Prostate gland (tissue), 2 donors: ENCODE results near the gene ATXN10. TPM values are rescaled to one million over a fixed set of nuclear protein-coding genes. Genes with fewer than 3 reads are reported as not detected.

Experiments used
- DNase-seq: peaks from one replicate; pipeline ENCODE4 v3.0.0-alpha.2; 2019; ENCODE audit warnings: low spot score
- H3K27ac ChIP-seq, 2 donors: fragments of 200-600 bp; sonication (generic); 2 replicates each; pipeline ENCODE4 v1.5.1; 2017 to 2019
- H3K27me3 ChIP-seq: fragments of 200-600 bp; sonication (generic); replicated peaks from 2 replicates; pipeline ENCODE4 v1.5.1; 2019; ENCODE audit not compliant: insufficient read depth
- H3K36me3 ChIP-seq, 2 donors: fragments of 200-600 bp; sonication (generic); 1 replicate in 1 of 2; 2 replicates in 1 of 2; pipeline versions ENCODE4 v1.5.1 to v1.8.1; 2017 to 2019
- H3K4me1 ChIP-seq: fragments of 200-600 bp; sonication (generic); replicated peaks from 2 replicates; pipeline ENCODE4 v1.5.1; 2019
- H3K4me3 ChIP-seq, 2 donors: fragments of 200-600 bp; sonication (generic); 2 replicates each; pipeline ENCODE4 v1.5.1; 2017 to 2019
- H3K9me3 ChIP-seq: fragments of 200-600 bp; sonication (generic); 2 replicates; pipeline ENCODE4 v1.5.1; 2017
- POLR2A ChIP-seq: fragments of 450-650 bp; IDR thresholded peaks from one replicate; pipeline ENCODE4 v1.6.1; 2016; ENCODE audit warnings: antibody characterized with exemption, mild to moderate bottlenecking
- POLR2AphosphoS5 ChIP-seq: sonication (generic); formaldehyde crosslinking; IDR thresholded peaks from one replicate; pipeline ENCODE4 v1.6.1; 2017; ENCODE audit warnings: antibody characterized with exemption
- WGBS: methylation state at CpG from one replicate; pipeline ENCODE4 v1.1.5; 2018; 5-methylcytosine and 5-hydroxymethylcytosine counted together
- intact Hi-C: fragments of 100-400 bp; cut with DNase I; formaldehyde crosslinking; loops from one replicate; pipeline ENCODE4 v1.14.2; 2022
- total RNA-seq, 2 donors: library from RNA; depleted of rRNA; stranded (reverse); fragments of >200 nt; gene quantifications; one replicate each; pipeline ENCODE4 v1.1.0, GENCODE V29; 2016
- TF ChIP-seq, protein P1 (sequence below), 4 experiments: fragments of 200-600 bp in 2 of 4; fragments of 450-650 bp in 2 of 4; sonication (generic) in 2 of 4; IDR thresholded peaks; 1 replicate in 3 of 4; 2 replicates in 1 of 4; pipeline ENCODE4 v1.5.1; 2016 to 2019; ENCODE audit warnings: antibody characterized with exemption in 4 of 4, mild to moderate bottlenecking in 2 of 4, moderate library complexity in 2 of 4

ATXN10 gene
- total RNA-seq, 2 donors from 2014 or later, result 125 to 148 TPM

DNA sequence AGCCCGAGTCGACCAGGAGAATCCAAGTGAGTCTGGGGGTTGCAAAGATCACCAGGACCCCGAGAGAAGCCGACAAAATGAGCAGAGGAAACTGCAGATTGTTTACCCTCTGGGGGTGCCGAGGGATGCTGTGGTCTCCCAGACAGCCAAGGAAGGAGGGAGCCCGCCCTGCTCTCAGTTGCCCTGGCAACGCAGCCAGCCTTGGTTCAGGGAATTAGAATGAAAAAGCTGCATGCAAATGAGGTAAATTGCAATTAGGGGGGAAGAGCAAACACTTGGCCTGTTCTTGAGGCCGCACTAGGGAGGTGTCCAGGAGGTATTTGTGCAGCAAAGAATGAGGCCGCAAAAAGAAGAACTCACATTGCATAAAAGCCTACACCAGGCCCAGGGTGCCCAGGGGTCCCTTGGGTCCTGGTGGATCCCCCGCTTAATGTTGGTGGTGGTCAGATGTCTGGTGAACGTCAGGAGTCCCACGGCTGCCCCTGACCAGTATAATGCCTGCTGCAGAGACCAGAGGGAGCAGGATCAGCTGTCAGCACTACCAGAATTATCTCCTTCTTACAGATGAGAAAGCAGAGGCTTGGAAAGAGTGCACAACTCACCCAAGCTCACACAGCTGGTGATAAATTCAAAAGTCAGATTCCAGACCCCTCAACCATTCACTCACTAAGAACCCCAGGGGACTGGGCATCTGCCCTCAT, 40.3 kb upstream of the ATXN10 start:
- H3K4me3 ChIP-seq, result no peak overlapping the region
- H3K4me1 ChIP-seq, result no peaks in the 10 kb centered on the region
- TF ChIP-seq, protein P1, sequence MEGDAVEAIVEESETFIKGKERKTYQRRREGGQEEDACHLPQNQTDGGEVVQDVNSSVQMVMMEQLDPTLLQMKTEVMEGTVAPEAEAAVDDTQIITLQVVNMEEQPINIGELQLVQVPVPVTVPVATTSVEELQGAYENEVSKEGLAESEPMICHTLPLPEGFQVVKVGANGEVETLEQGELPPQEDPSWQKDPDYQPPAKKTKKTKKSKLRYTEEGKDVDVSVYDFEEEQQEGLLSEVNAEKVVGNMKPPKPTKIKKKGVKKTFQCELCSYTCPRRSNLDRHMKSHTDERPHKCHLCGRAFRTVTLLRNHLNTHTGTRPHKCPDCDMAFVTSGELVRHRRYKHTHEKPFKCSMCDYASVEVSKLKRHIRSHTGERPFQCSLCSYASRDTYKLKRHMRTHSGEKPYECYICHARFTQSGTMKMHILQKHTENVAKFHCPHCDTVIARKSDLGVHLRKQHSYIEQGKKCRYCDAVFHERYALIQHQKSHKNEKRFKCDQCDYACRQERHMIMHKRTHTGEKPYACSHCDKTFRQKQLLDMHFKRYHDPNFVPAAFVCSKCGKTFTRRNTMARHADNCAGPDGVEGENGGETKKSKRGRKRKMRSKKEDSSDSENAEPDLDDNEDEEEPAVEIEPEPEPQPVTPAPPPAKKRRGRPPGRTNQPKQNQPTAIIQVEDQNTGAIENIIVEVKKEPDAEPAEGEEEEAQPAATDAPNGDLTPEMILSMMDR (IDR thresholded peaks at IDR 0.05), result no peak
- TF ChIP-seq POLR2A (no peak), POLR2AphosphoS5 (no peak)
- intact Hi-C loops, result no loop called here
- no peaks in the 10 kb centered on the region for H3K27me3 ChIP-seq
- no peak overlapping the region for H3K27ac ChIP-seq
- DNase-seq, result no peak
- no peaks in the 10 kb centered on the region for H3K36me3 ChIP-seq
- 76% methylated on average over 12 of the region's 12 CpGs for WGBS
- no peaks in the 10 kb centered on the region for H3K9me3 ChIP-seq

DNA sequence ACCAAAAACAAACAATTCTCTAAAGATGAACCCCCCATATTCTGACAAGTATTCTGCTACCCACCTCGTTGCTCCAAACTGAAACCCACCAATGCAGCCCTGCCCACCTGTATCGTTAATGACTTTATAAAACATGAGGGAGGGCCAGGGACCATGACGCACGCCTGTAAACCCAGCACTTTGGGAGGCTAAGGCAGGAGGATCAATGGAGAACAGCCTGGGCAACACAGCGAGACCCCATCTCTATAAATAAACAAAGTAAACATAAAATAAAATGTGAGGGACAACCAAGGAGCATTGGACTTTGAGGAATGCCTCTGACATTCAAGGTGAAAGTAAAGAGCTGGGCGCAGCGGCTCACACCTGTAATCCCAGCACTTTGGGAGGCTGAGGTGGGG, 39.8 kb upstream of the ATXN10 start:
- no peak for DNase-seq
- Histone ChIP-seq H3K9me3 (no peaks in the 10 kb centered on the region), H3K27ac (no peak overlapping the region), H3K36me3 (no peaks in the 10 kb centered on the region), H3K4me1 (no peaks in the 10 kb centered on the region), H3K27me3 (no peaks in the 10 kb centered on the region), H3K4me3 (no peak overlapping the region)
- WGBS, result 83% methylated on average over 7 of the region's 7 CpGs
- TF ChIP-seq, protein P1 (IDR thresholded peaks at IDR 0.05), result no peak
- TF ChIP-seq POLR2AphosphoS5 (no peak), POLR2A (no peak)
- intact Hi-C loops, result no loop called here

DNA sequence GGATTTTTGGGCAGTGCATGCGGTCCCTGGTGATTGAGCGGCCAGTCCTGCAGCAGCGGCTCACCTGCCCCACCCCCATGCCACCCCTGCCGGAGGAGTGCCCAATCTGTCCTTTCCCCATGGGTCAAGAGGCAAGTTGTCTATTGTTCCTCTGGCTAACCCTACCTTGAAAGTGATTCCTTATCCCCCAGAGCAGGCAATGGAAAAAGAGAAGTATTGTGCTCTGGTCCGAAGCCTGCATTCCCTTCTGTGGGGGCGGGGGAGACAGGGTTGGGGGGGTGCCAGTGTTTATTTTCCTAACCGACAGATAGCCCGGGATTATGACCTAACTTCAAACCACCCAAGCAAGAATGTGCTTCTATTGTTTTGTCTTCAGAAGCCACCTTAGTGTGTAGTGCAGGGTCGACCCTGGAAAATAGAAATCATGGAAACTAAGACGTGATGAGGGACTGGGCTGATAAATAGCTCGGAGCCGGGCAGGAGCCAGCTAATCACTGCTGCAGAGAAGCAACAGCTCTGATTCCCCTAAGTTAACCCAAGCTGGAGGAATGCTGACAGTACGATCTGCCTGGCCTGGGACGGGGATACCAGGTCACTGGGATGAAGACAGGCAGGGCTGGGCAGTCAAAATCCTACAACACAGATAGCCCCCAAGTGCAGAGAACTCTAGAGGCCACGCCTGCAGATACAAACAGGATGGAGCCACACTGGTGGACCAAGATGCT, 38.7 kb upstream of the ATXN10 start:
- intact Hi-C loops, result no loop called here
- TF ChIP-seq POLR2A (no peak), POLR2AphosphoS5 (no peak)
- TF ChIP-seq, protein P1 (IDR thresholded peaks at IDR 0.05), result no peak
- Histone ChIP-seq H3K27me3 (no peaks in the 10 kb centered on the region), H3K4me3 (no peak overlapping the region), H3K27ac (no peak overlapping the region), H3K4me1 (no peaks in the 10 kb centered on the region), H3K36me3 (no peaks in the 10 kb centered on the region), H3K9me3 (no peaks in the 10 kb centered on the region)
- DNase-seq, result no peak
- 34% methylated on average over 15 of the region's 15 CpGs for WGBS

GRCh38 chr22:45636683-45637082, 35.0 kb upstream of the ATXN10 start:
- H3K27ac ChIP-seq, result no peak overlapping the region
- intact Hi-C loops, result no loop called here
- no peaks in the 10 kb centered on the region for H3K36me3 ChIP-seq
- TF ChIP-seq POLR2A (no peak), POLR2AphosphoS5 (no peak)
- TF ChIP-seq, protein P1 (IDR thresholded peaks at IDR 0.05), result no peak
- H3K4me1 ChIP-seq, result no peaks in the 10 kb centered on the region
- H3K27me3 ChIP-seq, result no peaks in the 10 kb centered on the region
- 90% methylated on average over 7 of the region's 7 CpGs for WGBS
- no peaks in the 10 kb centered on the region for H3K9me3 ChIP-seq
- no peak overlapping the region for H3K4me3 ChIP-seq
- no peak for DNase-seq

DNA sequence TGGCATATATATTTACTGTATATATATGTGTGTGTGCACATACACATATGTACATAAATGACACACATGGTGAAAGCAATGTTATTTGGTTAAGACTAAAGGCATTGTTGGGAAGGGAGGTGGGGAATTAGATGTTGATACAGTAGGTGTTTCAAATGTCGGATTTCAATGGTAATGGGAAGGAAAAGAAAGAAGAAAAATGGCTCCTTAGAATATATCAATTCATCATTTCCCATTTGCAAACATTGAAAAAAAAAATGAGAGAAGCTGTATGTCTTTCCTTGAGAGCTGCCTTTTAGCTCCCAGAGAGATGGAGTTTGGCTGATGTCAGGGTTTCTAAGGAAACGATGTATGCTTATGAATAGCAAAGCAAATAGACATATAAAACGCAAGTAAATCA, 33.4 kb upstream of the ATXN10 start:
- Histone ChIP-seq H3K27ac (no peak overlapping the region), H3K4me3 (no peak overlapping the region), H3K4me1 (no peaks in the 10 kb centered on the region), H3K36me3 (no peaks in the 10 kb centered on the region), H3K27me3 (no peaks in the 10 kb centered on the region), H3K9me3 (no peaks in the 10 kb centered on the region)
- intact Hi-C loops, result no loop called here
- TF ChIP-seq POLR2A (no peak), POLR2AphosphoS5 (no peak)
- TF ChIP-seq, protein P1 (IDR thresholded peaks at IDR 0.05), result no peak
- no peak for DNase-seq
- WGBS, result 76% methylated on average over 3 of the region's 3 CpGs
